IMR-90 (cell line): Measurements from ENCODE around the gene F12. TPM values are rescaled to one million over a fixed set of nuclear protein-coding genes. Genes with fewer than 3 reads are reported as not detected.

ENCODE experiments used
- ATAC-seq: fragments of 200-7000 bp; cut with Tn5 transposase; 2 replicates; pipeline ENCODE4 v1.9.1; 2020; ENCODE audit warnings: low read depth, mild to moderate bottlenecking, moderate library complexity
- BruUV-seq: library from RNA; stranded (reverse); fragments of 400-500 nt; replicated peaks from 2 replicates; lab custom pipeline; 2021; lab: Mats Ljungman, UMichigan
- CTCF ChIA-PET: fragments of 300-600 bp; formaldehyde crosslinking; extraction: SDS; loops from one replicate; lab custom pipeline; 2021; ENCODE audit warnings: antibody characterized with exemption; lab: Yijun Ruan, JAX
- POLR2A ChIA-PET: fragments of 300-600 bp; sonication (Branson Sonifier 250); formaldehyde crosslinking; loops from one replicate; lab custom pipeline; 2022; ENCODE audit warnings: antibody characterized with exemption; ENCODE audit not compliant: unreplicated experiment; lab: Charles Lee
- DNase-seq: peaks from one replicate; pipeline ENCODE4 v3.0.0; 2013
- H2AFZ ChIP-seq: replicated peaks from 2 replicates; pipeline ENCODE3; 2013; ENCODE audit warnings: low read length, mild to moderate bottlenecking; ENCODE audit not compliant: poor library complexity
- H2AK5ac ChIP-seq: 2 replicates; pipeline ENCODE4 v1.6.1; 2013; ENCODE audit warnings: low read depth, low read length, inconsistent platforms
- H2AK9ac ChIP-seq: replicated peaks from 2 replicates; pipeline ENCODE3; 2013; ENCODE audit warnings: mild to moderate bottlenecking, low read depth, low read length, moderate library complexity; ENCODE audit not compliant: poor library complexity
- H2BK120ac ChIP-seq: 2 replicates; pipeline ENCODE4 v1.6.1; 2013; ENCODE audit warnings: low read depth, low read length, inconsistent platforms
- H2BK15ac ChIP-seq: 3 replicates; pipeline ENCODE4 v1.6.1; 2013; ENCODE audit warnings: low read depth, low read length, inconsistent platforms
- H2BK20ac ChIP-seq: 2 replicates; pipeline ENCODE4 v1.6.1; 2013; ENCODE audit warnings: low read depth, mild to moderate bottlenecking, inconsistent platforms, low read length, moderate library complexity
- H2BK5ac ChIP-seq: 2 replicates; pipeline ENCODE4 v1.6.1; 2013; ENCODE audit warnings: mild to moderate bottlenecking, low read depth, low read length, inconsistent platforms; ENCODE audit not compliant: poor library complexity, severe bottlenecking
- H3K14ac ChIP-seq: replicated peaks from 2 replicates; pipeline ENCODE4 v1.6.1; 2013; ENCODE audit warnings: low read depth, low read length, inconsistent platforms
- H3K18ac ChIP-seq: 2 replicates; pipeline ENCODE4 v1.6.1; 2013; ENCODE audit warnings: low read depth, low read length, control low read depth
- H3K23ac ChIP-seq: 2 replicates; pipeline ENCODE4 v1.6.1; 2013; ENCODE audit warnings: low read depth, low read length, inconsistent platforms
- H3K27ac ChIP-seq: 2 replicates; pipeline ENCODE4 v1.5.1; 2013; ENCODE audit warnings: mild to moderate bottlenecking, control low read depth, low read length; ENCODE audit not compliant: insufficient read depth
- H3K27me3 ChIP-seq: 2 replicates; pipeline ENCODE4 v1.6.1; 2013; ENCODE audit warnings: low read length; ENCODE audit not compliant: control insufficient read depth, insufficient read depth
- H3K36me3 ChIP-seq: 2 replicates; pipeline ENCODE4 v1.6.1; 2013; ENCODE audit warnings: low read length, mixed read lengths; ENCODE audit not compliant: control insufficient read depth, insufficient read depth
- H3K4ac ChIP-seq: 2 replicates; pipeline ENCODE4 v1.6.1; 2013; ENCODE audit warnings: low read depth, low read length, inconsistent platforms
- H3K4me1 ChIP-seq: 2 replicates; pipeline ENCODE4 v1.6.1; 2013; ENCODE audit warnings: low read length, mixed read lengths; ENCODE audit not compliant: control insufficient read depth, insufficient read depth
- H3K4me2 ChIP-seq: 2 replicates; pipeline ENCODE4 v1.6.1; 2013; ENCODE audit warnings: low read depth, mild to moderate bottlenecking, control low read depth, low read length, moderate library complexity
- H3K4me3 ChIP-seq: 2 replicates; pipeline ENCODE4 v1.5.1; 2013; ENCODE audit warnings: low read depth, mild to moderate bottlenecking, control low read depth, low read length, moderate library complexity; ENCODE audit not compliant: insufficient read depth
- H3K56ac ChIP-seq: 2 replicates; pipeline ENCODE4 v1.6.1; 2013; ENCODE audit warnings: low read length, inconsistent platforms; ENCODE audit not compliant: insufficient read depth; ENCODE audit errors: extremely low read depth
- H3K79me1 ChIP-seq, 2 experiments: 2 replicates each; pipeline ENCODE4 v1.6.1; 2013; ENCODE audit warnings: low read length in 2 of 2, inconsistent platforms in 1 of 2, low read depth in 1 of 2
- H3K9ac ChIP-seq: 2 replicates; pipeline ENCODE4 v1.6.1; 2013; ENCODE audit warnings: low read depth, low read length, control low read depth
- H3K9me1 ChIP-seq: 2 replicates; pipeline ENCODE4 v1.6.1; 2013; ENCODE audit warnings: low read length, inconsistent platforms; ENCODE audit not compliant: insufficient read depth
- H3K9me3 ChIP-seq: 2 replicates; pipeline ENCODE4 v1.6.1; 2013; ENCODE audit warnings: low read length; ENCODE audit not compliant: control insufficient read depth, insufficient read depth
- H4K20me1 ChIP-seq: 2 replicates; pipeline ENCODE4 v1.6.1; 2013; ENCODE audit warnings: low read length, inconsistent platforms; ENCODE audit not compliant: insufficient read depth
- H4K5ac ChIP-seq: 2 replicates; pipeline ENCODE4 v1.6.1; 2013; ENCODE audit warnings: mild to moderate bottlenecking, low read depth, low read length, control low read depth
- H4K8ac ChIP-seq, 2 experiments: 2 replicates each; pipeline ENCODE4 v1.6.1; 2013; ENCODE audit warnings: low read depth in 2 of 2, low read length in 2 of 2, control low read depth in 1 of 2, inconsistent platforms in 1 of 2
- H4K91ac ChIP-seq: 2 replicates; pipeline ENCODE4 v1.6.1; 2013; ENCODE audit warnings: low read depth, low read length, inconsistent platforms; ENCODE audit not compliant: insufficient read depth
- BHLHE40 ChIP-seq: fragments of 150-350 bp; IDR thresholded peaks from 2 replicates; pipeline ENCODE4 v1.6.1; 2016; ENCODE audit warnings: mild to moderate bottlenecking, low read depth, low read length
- CEBPB ChIP-seq: IDR thresholded peaks from 2 replicates; pipeline ENCODE4 v1.6.1; 2012; ENCODE audit warnings: low read depth, low read length, improper control_type of control experiment
- CHD1 ChIP-seq: IDR thresholded peaks from 2 replicates; pipeline ENCODE4 v1.6.1; 2012; ENCODE audit warnings: low read depth, low read length, improper control_type of control experiment
- MAZ ChIP-seq: IDR thresholded peaks from 2 replicates; pipeline ENCODE4 v1.6.1; 2012; ENCODE audit warnings: low read depth, mild to moderate bottlenecking, low read length, improper control_type of control experiment, moderate library complexity, borderline replicate concordance
- MXI1 ChIP-seq: IDR thresholded peaks from 2 replicates; pipeline ENCODE4 v1.6.1; 2012; ENCODE audit warnings: low read depth, mild to moderate bottlenecking, low read length, moderate library complexity, borderline replicate concordance
- POLR2A ChIP-seq: IDR thresholded peaks from 2 replicates; pipeline ENCODE4 v1.6.1; 2012; ENCODE audit warnings: mild to moderate bottlenecking, low read depth, low read length
- RAD21 ChIP-seq: IDR thresholded peaks from 2 replicates; pipeline ENCODE4 v1.6.1; 2012; ENCODE audit warnings: low read length, improper control_type of control experiment
- RFX5 ChIP-seq: IDR thresholded peaks from 2 replicates; pipeline ENCODE4 v1.8.0; 2012; ENCODE audit warnings: low read depth, mild to moderate bottlenecking, low read length, moderate library complexity
- WGBS, 2 experiments: methylation state at CpG; one replicate each; pipeline versions ENCODE4 v1.1.5 to v1.1.7; 2013; ENCODE audit warnings: missing lambda C conversion rate in 2 of 2; ENCODE audit not compliant: insufficient read length in 1 of 2; ENCODE audit errors: extremely low coverage in 2 of 2; 5-methylcytosine and 5-hydroxymethylcytosine counted together
- dilution Hi-C: fragments of 300-500 bp; cut with HindIII; formaldehyde crosslinking; loops from one replicate; pipeline ENCODE4 v1.14.3; 2018; ENCODE audit warnings: low sequenced_read_pairs; ENCODE audit not compliant: unreplicated experiment
- in situ Hi-C: fragments of 300-500 bp; cut with MboI; formaldehyde crosslinking; loops from 3 replicates; pipeline ENCODE4 v1.14.3; 2019; ENCODE audit warnings: low sequenced_read_pairs, inconsistent platforms, mixed read lengths
- intact Hi-C: fragments of 100-400 bp; cut with micrococcal nuclease; formaldehyde crosslinking; loops from 2 replicates; pipeline ENCODE4 v1.10.0; 2022
- polyA plus RNA-seq, 3 experiments: library from polyadenylated mRNA; depleted of rRNA; stranded (reverse); fragments of >200 nt; gene quantifications; 2 replicates each; pipeline ENCODE4 v1.2.3, GENCODE V29; 2012; ENCODE audit warnings: low replicate concordance in 1 of 3
- total RNA-seq: library from RNA; depleted of rRNA; stranded (reverse); fragments of >200 nt; gene quantifications from 2 replicates; pipeline ENCODE4 v1.2.3, GENCODE V29; 2012
- TF ChIP-seq, protein P1 (sequence below): conservative IDR thresholded peaks from 2 replicates; pipeline ENCODE4 v1.5.1; 2012; ENCODE audit warnings: mild to moderate bottlenecking, low read depth, low read length, improper control_type of control experiment

F12 gene
- total and polyA plus RNA-seq, 2 of the 4 experiments (the other 2 are of a cell fraction): 0.36 to 1.2 TPM

DNA sequence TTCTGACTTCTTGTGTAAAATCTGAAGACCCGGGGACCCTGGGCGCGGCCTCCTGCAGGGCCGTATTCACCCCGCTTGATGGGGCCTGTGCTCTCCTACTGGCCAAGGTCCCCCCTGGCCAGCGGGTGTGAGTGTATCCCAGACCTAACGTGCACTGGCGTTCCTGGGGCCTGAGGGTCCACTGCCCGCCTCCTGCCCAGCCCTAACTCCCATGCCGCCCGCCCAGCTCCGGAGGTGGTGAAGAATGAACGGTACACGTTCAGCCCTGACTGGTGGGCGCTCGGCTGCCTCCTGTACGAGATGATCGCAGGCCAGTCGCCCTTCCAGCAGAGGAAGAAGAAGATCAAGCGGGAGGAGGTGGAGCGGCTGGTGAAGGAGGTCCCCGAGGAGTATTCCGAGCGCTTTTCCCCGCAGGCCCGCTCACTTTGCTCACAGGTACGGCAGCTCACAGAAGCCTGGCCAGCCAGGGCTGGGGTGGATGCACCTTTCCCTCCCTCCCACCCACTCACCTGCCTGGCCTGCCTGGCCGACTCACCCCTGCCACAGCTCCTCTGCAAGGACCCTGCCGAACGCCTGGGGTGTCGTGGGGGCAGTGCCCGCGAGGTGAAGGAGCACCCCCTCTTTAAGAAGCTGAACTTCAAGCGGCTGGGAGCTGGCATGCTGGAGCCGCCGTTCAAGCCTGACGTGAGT lies 26.6 kb upstream of the F12 start:
- H3K4me3 ChIP-seq: no peak overlapping the region
- H4K20me1 ChIP-seq: peaks cover 2% of the 10 kb centered on the region; the same call in 1 of the 2 replicates
- H2AK9ac ChIP-seq: no peak overlapping the region
- H3K9me3 ChIP-seq: no peaks in the 10 kb centered on the region
- no peak overlapping the region for H3K4me2 ChIP-seq
- BruUV-seq: no TSS peak
- CTCF ChIA-PET: interaction anchor here (0.7 kb wide), 1 partner anchor 32 kb away, joined by 3 read pairs; no protein-coding TSS in a partner anchor
- no peak overlapping the region for H2BK20ac ChIP-seq
- no peak overlapping the region for H3K27ac ChIP-seq
- no peak overlapping the region for H3K9ac ChIP-seq
- H2BK5ac ChIP-seq: no peak overlapping the region
- H3K14ac ChIP-seq: no peak overlapping the region
- dilution Hi-C loops: no loop called here
- ATAC-seq (no peak), DNase-seq (no peak)
- H3K23ac ChIP-seq: no peak overlapping the region
- POLR2A ChIA-PET: interaction anchor here (0.6 kb wide), 1 partner anchor 10 kb away, joined by 7 read pairs; the partner anchor contains the start of gene GRK6
- H2BK15ac ChIP-seq: no peak overlapping the region
- no peak overlapping the region for H2AK5ac ChIP-seq
- no peaks in the 10 kb centered on the region for H3K27me3 ChIP-seq
- H4K5ac ChIP-seq: no peak overlapping the region
- intact Hi-C loops: no loop called here
- 98% methylated on average over 17 of the region's 37 CpGs; no CpG with 5 or more reads in 1 of the 2 experiments for WGBS, 2 experiments
- TF ChIP-seq, protein P1, sequence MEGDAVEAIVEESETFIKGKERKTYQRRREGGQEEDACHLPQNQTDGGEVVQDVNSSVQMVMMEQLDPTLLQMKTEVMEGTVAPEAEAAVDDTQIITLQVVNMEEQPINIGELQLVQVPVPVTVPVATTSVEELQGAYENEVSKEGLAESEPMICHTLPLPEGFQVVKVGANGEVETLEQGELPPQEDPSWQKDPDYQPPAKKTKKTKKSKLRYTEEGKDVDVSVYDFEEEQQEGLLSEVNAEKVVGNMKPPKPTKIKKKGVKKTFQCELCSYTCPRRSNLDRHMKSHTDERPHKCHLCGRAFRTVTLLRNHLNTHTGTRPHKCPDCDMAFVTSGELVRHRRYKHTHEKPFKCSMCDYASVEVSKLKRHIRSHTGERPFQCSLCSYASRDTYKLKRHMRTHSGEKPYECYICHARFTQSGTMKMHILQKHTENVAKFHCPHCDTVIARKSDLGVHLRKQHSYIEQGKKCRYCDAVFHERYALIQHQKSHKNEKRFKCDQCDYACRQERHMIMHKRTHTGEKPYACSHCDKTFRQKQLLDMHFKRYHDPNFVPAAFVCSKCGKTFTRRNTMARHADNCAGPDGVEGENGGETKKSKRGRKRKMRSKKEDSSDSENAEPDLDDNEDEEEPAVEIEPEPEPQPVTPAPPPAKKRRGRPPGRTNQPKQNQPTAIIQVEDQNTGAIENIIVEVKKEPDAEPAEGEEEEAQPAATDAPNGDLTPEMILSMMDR: no peak
- TF ChIP-seq MXI1: no peak
- no peak for TF ChIP-seq BHLHE40
- TF ChIP-seq RFX5: no peak
- no peak for TF ChIP-seq RAD21
- TF ChIP-seq POLR2A: no peak
- no peak for TF ChIP-seq CHD1
- TF ChIP-seq MAZ: no peak
- TF ChIP-seq CEBPB: no peak
- H3K79me1 ChIP-seq: 0 out of 4 replicates have a peak, but pooled peaks cover 0 to 3% of the 10 kb centered on the region in 2 experiments
- no peak overlapping the region for H2AFZ ChIP-seq
- H3K4ac ChIP-seq: no peak overlapping the region
- H3K36me3 ChIP-seq: peaks cover 56% of the 10 kb centered on the region
- in situ Hi-C loops: no loop called here
- no peaks in the 10 kb centered on the region for H3K4me1 ChIP-seq
- H3K18ac ChIP-seq: no peak overlapping the region
- no peak overlapping the region for H4K8ac ChIP-seq
- no peak overlapping the region for H3K56ac ChIP-seq
- H3K9me1 ChIP-seq: peaks cover 6% of the 10 kb centered on the region; the same call in 1 of the 2 replicates
- H2BK120ac ChIP-seq: no peak overlapping the region
- no peak overlapping the region for H4K91ac ChIP-seq
